HG03520 (cell line): Measurements from ENCODE around the gene SLX4IP.

Source experiments
- ATAC-seq: cut with Tn5 transposase; IDR thresholded peaks from one replicate; pipeline ENCODE4 v1.9.1; 2021; ENCODE audit warnings: mild to moderate bottlenecking, moderate library complexity; ENCODE audit not compliant: unreplicated experiment

SLX4IP gene

GRCh38 chr20:10463622-10464021 is 28.5 kb downstream of the SLX4IP start:
- ATAC-seq = no peak

DNA sequence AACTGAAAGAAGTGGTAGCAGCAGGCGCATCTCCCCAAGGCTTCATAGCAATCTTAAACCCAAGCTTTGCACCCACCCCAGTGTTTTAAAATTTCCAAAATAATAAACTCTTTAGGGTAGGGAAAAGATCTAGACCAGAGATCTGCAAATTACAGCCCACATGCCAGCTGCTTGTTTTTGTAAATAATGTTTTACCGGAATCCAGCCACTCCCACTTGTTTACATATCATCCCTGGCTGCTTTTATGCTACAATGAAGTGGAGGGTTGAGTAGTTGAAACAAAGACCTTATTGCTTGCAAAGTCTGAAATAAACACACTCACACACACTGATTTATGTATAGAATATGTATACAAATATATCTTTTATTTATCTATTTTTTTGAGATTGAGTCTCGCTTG is 30.0 kb downstream of the SLX4IP start:
- no peak for ATAC-seq

DNA sequence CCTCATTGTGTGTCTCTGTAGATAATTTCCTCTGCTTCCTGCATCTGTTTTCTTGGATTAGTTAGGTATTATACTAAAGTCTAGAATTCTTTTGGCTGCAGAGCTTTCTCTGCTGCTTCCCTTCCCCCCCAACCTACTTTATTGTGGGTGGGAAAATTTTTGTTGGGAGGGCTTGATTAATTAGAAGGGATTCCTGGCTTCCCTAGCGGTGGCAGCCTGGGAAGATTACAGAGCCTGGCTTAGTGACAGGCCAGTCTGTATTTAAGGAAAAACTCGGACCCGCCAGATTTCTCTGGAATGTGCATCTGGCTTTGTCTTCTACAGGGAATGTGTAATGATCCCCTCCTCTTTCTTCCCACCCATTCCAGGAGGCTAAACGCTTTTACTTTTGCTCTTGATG is 31.2 kb downstream of the SLX4IP start:
- no peak for ATAC-seq

- ATAC-seq = no peak
Observed at GRCh38 chr20:10466855-10467254, 31.8 kb downstream of the SLX4IP start.

DNA sequence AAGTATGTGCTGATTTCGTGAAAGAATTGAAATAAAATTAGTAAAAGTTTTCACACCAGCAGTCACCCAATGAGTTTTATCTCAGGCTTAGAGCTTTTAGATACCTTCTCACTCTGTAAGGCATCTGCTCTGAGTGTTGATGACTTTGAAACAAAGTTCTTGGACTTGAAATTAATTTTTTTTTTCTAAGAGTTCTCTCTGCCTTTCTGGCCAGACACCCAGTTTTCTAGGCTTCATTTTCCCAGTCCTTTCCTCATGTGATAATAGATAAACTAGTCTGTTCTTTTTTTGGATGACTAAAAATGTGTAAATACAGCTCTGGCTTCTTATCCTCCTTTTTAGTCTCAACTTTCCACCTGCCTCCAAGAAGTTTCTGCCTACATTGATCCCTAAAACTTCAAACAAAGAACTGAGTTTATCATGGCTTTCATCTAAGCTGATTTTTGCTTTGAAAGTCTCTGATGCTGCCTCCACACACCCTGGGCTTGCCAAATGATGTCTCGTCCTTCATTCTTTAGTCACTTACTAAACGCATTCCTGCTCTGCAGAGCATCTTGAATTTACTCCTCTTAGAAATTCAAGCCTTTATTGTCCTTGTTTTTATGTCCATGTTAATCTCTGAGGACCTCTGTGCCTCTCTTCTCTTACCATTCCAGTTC is 32.7 kb downstream of the SLX4IP start:
- ATAC-seq = no peak

DNA sequence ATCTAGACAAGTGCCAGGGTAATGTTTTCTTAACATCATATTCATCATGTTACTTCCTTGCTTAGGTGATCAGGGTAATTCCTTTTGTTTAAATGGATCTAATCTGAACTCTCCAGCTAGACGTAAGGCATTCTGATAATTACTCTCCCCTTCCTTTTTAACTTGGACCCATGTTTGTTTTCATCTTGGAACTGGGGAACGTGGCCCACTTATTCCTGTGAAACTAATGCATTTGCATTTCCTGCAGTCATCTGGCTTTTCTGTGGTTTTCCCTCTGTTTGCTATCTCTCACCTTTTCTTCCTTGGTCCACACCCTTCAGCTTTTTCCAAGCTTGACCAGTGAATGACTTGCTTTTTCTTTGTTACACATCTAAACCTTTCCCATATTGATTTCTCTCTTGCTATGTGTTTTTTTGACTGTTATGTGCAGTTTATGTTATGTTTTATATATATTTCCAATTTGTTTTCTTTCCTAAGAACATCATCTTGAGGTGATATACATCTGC is 33.3 kb downstream of the SLX4IP start:
- ATAC-seq = no peak

- ATAC-seq = no peak
Observed at GRCh38 chr20:10469056-10469455, 34.0 kb downstream of the SLX4IP start.

GRCh38 chr20:10469599-10469998 is 34.5 kb downstream of the SLX4IP start:
- ATAC-seq = no peak

- ATAC-seq = no peak
Observed at GRCh38 chr20:10470276-10470675, 35.2 kb downstream of the SLX4IP start.

GRCh38 chr20:10472871-10473270 is 37.8 kb downstream of the SLX4IP start:
- ATAC-seq = no peak

- no peak for ATAC-seq
Observed at GRCh38 chr20:10474606-10475184, 39.6 kb downstream of the SLX4IP start.

- no peak for ATAC-seq
Observed at GRCh38 chr20:10475225-10475624, 40.1 kb downstream of the SLX4IP start.

- ATAC-seq = peak; percentile 76
Observed at GRCh38 chr20:10476319-10476724, 41.2 kb downstream of the SLX4IP start.

DNA sequence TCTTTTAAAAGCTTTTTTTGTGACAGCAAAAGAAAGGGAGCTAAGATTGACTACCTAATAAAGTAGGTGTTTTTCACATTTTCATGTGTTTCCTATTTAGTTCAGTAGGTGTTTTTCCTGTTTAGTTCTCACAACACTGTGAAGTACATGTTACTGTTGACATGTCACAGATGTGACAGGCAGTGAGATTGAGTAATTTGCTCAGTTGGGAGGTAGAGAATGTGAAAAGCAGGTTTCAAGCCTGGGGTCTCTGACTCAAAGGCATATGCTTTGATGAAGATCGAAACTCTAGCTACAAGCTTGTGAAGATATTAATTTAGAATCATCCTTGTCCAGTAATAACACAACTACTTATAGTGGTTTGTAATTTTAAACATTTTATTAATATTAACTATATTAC is 43.1 kb downstream of the SLX4IP start:
- ATAC-seq = peak; percentile 67

GRCh38 chr20:10478930-10479329 is 43.8 kb downstream of the SLX4IP start:
- no peak for ATAC-seq

DNA sequence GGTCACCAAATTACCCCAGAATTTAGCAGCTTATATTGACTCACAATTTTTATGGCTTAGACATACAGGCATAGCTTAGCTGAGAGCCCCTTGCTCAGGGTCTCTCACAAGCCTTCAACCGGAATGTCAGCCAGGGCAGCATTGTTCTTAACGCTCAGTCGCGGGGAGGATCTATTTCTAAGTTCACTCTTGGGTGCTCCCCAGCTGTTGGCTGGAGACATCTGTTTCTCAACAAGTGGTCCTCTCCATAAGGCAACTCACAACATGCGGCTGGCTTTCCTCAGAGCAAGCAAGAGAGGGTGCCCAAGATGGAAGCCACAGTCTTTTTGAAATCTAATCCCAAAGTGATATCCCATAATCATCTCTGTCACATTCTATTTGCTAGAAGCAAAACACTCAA is 46.6 kb downstream of the SLX4IP start:
- ATAC-seq = no peak

GRCh38 chr20:10483691-10484090 is 48.6 kb downstream of the SLX4IP start:
- no peak for ATAC-seq

- no peak for ATAC-seq
Observed at GRCh38 chr20:10487142-10488136, 52.3 kb downstream of the SLX4IP start.

DNA sequence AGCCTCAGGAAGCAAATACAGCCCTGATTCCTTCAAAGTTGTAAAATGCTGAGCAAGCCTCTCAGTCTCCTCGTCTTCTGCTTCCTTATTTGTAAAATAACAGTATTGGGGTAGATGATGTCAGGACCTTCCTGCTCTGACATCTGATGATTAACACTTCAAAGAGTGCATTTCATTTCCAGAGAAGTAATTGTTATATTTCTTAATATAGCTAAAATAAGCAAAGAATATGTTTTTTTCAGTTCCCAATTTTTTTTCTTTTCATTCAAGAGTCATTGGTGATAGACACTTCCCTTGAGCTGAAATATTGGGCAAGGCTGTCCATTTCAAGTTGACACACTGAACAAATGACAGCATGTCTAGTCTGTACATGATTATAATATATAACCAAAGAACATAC is 53.4 kb downstream of the SLX4IP start:
- no peak for ATAC-seq

DNA sequence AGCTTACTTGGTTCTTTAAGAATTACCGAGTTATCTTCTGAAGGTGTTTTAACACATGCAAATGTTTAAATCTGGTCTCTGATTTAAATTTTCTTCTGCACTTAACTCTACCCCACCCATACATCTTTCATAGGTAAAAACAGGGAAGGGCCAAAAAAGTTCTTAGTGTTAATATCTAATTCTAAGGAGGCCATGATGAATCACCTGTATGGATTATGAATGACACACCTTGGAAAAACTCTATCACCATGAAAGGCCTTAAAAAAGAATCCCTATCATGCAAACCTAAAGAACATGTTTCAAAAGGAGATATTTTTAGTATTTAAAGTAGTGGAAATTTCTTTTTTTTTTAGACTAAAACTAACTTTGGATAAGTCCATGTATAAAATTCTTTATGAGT is 54.7 kb downstream of the SLX4IP start:
- ATAC-seq = no peak

GRCh38 chr20:10490257-10490656 is 55.2 kb downstream of the SLX4IP start:
- ATAC-seq = no peak

- no peak for ATAC-seq
Observed at GRCh38 chr20:10490706-10491105, 55.6 kb downstream of the SLX4IP start.
